AG10803 (cell line): ENCODE measurements around the gene ARF4.
A peak's percentile ranks its signal among the peaks of the same experiment; 100 is the strongest.

Experiments used
- DNase-seq: peaks from one replicate; pipeline ENCODE4 v3.0.0; 2010; ENCODE audit warnings: low read depth
- H3K4me3 ChIP-seq: 2 replicates; pipeline ENCODE4 v1.5.1; 2011; ENCODE audit warnings: mild to moderate bottlenecking, low read length, control low read depth
- CTCF ChIP-seq: conservative IDR thresholded peaks from 2 replicates; pipeline ENCODE4 v1.5.1; 2011; ENCODE audit warnings: mild to moderate bottlenecking, low read length, control low read depth, inconsistent platforms

ARF4 gene

DNA sequence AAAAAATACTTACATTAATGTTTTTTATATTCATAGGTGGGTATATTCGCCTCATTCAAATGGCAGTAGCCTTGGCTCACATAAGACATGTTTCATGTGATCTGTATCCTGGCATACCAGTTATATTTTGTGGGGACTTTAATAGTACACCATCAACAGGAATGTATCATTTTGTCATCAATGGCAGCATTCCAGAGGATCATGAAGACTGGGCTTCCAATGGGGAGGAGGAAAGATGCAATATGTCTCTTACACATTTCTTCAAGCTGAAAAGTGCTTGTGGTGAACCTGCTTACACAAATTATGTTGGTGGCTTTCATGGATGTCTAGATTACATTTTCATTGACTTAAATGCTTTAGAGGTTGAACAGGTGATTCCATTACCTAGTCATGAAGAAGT lies 37.6 kb downstream of the ARF4 start:
- H3K4me3 ChIP-seq: no peak overlapping the region
- TF ChIP-seq CTCF: no peak
- peak; percentile 71 for DNase-seq

DNA sequence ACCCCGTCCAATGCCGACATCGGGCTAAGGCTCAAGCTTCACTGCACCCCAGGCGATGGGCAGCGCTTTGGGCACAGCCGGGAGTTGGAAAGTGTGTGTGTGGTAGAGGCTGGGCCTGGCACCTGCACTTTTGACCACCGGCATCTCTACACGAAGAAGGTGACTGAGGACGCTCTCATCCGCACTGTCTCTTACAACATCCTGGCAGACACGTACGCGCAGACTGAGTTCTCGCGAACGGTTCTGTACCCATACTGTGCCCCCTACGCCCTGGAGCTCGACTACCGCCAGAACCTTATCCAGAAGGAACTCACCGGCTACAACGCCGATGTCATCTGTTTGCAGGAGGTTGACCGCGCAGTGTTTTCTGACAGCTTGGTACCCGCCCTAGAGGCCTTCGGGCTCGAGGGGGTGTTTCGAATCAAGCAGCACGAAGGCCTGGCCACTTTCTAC lies 40.0 kb downstream of the ARF4 start:
- peak; percentile 51 for DNase-seq
- TF ChIP-seq CTCF: no peak
- peak overlapping the region; percentile 98 for H3K4me3 ChIP-seq

DNA sequence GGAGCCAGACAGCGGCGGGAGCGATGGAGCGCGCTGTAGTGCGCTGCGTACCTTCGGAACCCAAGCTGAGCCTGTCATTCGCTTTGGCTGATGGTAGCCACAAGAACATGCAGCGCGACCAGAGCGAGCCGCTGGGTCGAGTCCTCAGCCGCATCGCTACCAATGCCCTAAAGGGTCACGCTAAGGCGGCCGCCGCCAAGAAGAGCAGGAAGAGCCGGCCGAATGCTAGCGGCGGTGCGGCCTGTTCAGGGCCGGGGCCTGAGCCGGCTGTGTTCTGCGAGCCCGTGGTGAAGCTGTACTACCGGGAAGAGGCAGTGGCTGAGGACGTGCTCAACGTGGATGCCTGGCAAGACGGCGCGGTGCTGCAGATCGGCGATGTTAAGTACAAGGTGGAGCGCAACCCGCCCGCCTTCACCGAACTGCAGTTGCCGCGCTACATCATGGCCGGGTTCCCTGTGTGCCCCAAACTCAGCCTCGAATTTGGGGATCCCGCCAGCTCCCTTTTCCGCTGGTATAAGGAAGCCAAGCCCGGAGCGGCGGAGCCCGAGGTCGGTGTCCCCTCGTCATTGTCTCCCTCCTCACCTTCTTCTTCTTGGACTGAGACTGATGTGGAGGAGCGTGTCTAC lies 40.6 kb downstream of the ARF4 start:
- H3K4me3 ChIP-seq: peak overlapping the region; percentile 98
- no peak for TF ChIP-seq CTCF
- DNase-seq: peak; percentile 26

- peak; percentile 91 for DNase-seq
- peak within 1 kb of the TSS; percentile 98 for H3K4me3 ChIP-seq
- 0 out of 2 replicates have a peak, but pooled peaks have one; percentile 3 for TF ChIP-seq CTCF
These were observed 41.2 kb downstream of the ARF4 start, which contains the start of gene PDE12 for GRCh38 chr3:57555738-57556458. TSS of gene PDE12 (plus strand) at chr3:57556274. CDS start at chr3:57556380, 106 bp downstream.

- TF ChIP-seq CTCF: no peak
- no peak for DNase-seq
- H3K4me3 ChIP-seq: peak overlapping the region; percentile 98
These were observed 41.8 kb downstream of the ARF4 start for GRCh38 chr3:57555306-57555705.

DNA sequence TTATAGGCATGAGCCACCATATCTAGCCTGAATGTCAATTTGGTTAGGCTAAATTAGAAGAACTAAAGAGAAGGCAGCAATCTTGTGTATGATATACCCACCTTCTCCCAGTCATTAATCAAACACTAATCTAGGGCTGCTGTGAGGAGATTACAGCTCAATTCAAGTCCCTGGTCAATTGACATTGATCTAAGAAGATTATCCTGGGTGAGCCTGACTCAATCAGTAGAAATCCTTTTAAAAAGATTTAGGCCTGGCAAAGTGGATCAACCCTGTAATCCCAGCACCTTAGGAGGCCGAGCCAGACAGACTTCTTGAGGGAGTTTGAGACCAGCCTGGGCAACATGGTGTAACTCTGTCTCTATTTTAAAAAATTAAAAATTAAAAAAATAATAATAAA lies 50.5 kb downstream of the ARF4 start:
- H3K4me3 ChIP-seq: no peak overlapping the region
- no peak for DNase-seq
- no peak for TF ChIP-seq CTCF
